Measurements from ENCODE around the gene ZNF646.

ZNF646 gene, protein sequence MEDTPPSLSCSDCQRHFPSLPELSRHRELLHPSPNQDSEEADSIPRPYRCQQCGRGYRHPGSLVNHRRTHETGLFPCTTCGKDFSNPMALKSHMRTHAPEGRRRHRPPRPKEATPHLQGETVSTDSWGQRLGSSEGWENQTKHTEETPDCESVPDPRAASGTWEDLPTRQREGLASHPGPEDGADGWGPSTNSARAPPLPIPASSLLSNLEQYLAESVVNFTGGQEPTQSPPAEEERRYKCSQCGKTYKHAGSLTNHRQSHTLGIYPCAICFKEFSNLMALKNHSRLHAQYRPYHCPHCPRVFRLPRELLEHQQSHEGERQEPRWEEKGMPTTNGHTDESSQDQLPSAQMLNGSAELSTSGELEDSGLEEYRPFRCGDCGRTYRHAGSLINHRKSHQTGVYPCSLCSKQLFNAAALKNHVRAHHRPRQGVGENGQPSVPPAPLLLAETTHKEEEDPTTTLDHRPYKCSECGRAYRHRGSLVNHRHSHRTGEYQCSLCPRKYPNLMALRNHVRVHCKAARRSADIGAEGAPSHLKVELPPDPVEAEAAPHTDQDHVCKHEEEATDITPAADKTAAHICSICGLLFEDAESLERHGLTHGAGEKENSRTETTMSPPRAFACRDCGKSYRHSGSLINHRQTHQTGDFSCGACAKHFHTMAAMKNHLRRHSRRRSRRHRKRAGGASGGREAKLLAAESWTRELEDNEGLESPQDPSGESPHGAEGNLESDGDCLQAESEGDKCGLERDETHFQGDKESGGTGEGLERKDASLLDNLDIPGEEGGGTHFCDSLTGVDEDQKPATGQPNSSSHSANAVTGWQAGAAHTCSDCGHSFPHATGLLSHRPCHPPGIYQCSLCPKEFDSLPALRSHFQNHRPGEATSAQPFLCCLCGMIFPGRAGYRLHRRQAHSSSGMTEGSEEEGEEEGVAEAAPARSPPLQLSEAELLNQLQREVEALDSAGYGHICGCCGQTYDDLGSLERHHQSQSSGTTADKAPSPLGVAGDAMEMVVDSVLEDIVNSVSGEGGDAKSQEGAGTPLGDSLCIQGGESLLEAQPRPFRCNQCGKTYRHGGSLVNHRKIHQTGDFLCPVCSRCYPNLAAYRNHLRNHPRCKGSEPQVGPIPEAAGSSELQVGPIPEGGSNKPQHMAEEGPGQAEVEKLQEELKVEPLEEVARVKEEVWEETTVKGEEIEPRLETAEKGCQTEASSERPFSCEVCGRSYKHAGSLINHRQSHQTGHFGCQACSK (N-terminal part only)

DNA sequence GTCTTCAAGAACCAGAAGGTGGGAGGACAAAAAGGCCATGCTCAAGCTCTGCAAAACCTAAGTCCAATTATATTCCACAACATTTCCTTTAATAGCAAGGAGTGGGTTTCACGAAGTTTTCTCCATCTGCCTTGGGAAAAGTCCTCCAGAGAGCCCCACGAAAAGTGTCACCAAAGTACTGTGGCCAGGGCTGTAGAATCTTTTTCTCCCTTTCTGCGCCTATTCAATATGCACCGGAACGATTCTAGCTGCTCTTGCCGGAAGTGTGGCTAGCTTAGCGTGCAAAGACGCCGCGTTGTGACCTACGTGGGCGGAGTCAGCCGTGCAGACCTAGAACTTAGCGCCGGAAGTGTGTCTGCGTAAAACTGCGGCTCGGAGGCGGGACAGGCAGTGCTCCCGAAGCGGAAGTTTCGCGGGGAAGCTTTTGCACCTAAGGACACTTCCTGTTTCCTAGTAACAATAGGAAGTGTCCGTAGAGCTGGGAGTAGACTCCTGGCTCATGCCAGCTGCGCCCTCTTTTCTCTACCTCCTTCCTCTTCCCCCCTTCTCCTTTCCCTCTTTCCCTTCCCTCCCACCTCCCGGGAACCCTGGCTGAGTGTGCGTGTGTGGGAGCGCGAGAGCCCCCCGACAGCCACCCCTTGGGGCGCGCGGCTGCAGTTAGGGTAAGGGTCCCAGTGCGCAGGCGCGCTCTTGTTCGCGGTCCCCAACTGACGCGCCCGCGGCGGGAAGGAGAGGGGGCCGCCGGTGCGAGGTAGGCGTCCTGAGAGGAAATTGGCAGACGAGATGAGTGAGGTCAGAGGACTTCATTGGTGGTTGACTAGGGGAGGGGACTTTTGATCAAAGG is at the start of gene ZNF646, which contains the start of gene ZNF668:
Gene ZNF646, plus strand, starts transcription at position 453 of the 844 bp plus-strand sequence. CDS start 1,903 bp downstream, outside the sequence.
Gene ZNF668, minus strand, starts transcription at position 271 of the 844 bp plus-strand sequence. CDS start 9,781 bp downstream, outside the sequence.
- DNase-seq = peak; percentile 71 to 100 (median 97)

GRCh38 chr16:31025339-31025738 is 48.9 kb upstream of the ZNF646 start:
- DNase-seq = no peak

DNA sequence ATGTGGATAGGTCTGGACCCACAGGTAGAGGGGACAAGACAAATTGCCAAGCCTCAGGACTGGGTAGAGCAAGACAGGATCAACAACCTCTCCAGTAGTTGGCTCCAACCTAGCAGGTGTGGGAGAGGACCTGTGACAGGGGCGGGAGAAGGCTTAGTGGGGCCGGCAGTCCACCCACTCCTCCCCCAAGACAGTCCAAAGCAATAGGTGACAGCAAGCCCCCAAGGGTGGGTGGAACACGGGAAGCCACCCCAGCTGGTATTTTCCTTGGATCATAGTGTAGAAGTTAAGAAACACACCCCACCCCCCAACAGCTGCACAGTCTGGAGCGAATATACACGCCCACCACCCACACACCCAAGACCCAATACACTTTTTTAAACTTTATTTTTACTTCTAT is 45.0 kb upstream of the ZNF646 start:
- DNase-seq = no peak

DNA sequence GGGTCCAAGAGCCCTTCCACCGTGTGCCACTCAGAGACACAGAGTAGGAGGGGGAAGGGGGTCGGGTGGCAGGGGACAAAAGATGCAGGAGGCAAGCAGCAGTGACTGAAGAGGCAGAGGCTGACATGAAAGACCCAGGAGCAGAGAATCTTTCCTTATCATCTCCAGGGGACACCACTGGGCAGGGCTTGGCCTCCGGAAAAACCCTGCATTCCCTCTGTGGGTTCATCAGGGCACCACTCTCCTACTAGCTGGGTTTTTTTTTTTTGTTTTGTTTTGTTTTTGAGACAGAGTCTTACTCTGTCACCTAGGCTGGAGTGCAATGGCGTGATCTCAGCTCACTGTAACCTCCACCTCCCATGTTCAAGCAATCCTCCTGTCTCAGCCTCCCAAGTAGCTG is 42.9 kb upstream of the ZNF646 start:
- no peak for DNase-seq

GRCh38 chr16:31032736-31033708 is 41.2 kb upstream of the ZNF646 start, which contains the start of gene STX4:
Gene STX4, plus strand, starts transcription at chr16:31033558. Its CDS starts 248 bp downstream, at chr16:31033806.
- DNase-seq = peak; percentile 89 to 100 (median 96)

GRCh38 chr16:31033709-31034492 is 40.3 kb upstream of the ZNF646 start:
- peak; percentile 9 to 91 (median 78) for DNase-seq

DNA sequence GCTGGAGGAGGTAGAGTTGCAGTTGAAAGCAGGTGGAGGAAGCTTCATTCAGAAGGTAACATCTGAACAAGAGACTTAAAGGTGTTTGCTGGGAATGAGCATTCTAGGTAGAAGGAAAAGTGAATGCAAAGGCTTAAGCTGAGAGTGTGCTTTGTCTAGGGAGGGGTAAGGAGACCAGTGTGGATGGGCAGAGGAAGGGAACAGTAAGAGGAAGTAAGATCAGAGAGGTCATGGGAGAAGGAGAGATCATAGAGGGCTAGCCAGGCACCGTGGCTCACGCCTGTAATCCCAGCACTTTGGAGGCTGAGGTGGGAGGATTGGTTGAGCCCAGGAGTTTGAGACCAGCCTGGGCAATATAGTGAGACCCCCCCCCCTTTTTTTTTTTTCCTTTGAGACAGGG is 37.5 kb upstream of the ZNF646 start:
- no peak for DNase-seq

DNA sequence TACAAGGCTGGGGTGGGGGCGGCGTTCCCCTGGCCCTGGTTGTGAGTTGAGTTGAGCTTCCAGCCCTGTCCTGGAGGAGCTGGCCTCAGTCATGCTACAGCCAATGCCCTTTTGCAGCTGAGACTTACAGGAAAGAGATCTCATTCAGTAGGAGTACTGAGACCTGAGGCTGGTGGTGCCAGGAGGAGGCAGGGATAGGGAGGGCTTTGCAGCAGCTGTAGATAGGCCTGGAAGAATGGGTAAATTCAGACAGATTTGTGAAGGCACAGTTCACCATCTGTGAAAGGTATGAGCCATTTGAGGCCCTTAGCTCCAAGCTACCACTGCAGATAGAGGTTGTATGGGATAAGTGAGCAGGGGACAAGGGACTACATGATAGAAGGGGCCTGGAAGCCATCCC is 35.2 kb upstream of the ZNF646 start:
- peak in 14 of 56 donors; percentile 2 to 57 (median 18) for DNase-seq

GRCh38 chr16:31042866-31043265 is 31.4 kb upstream of the ZNF646 start:
- no peak for DNase-seq

DNA sequence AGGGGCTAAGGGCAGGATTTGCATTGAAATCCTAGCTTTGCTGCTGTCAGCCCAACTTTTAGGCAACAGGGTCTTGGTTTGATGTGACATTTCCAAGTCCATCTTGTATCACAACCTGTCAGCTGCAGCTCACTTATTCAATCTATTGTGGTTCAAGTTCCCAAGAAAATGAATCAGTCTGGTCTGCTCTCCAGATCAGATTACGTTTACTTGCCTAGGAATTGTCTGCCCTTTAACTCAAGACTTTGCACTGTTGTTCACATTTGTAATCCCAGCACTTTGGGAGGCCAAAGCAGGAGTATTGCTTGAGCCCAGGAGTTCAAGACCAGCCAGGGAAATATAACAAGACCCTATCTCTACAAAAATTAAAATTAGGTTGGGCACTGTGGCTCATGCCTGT is 30.9 kb upstream of the ZNF646 start:
- DNase-seq = no peak

- DNase-seq = no peak
Observed at GRCh38 chr16:31043898-31044481, 30.2 kb upstream of the ZNF646 start.

DNA sequence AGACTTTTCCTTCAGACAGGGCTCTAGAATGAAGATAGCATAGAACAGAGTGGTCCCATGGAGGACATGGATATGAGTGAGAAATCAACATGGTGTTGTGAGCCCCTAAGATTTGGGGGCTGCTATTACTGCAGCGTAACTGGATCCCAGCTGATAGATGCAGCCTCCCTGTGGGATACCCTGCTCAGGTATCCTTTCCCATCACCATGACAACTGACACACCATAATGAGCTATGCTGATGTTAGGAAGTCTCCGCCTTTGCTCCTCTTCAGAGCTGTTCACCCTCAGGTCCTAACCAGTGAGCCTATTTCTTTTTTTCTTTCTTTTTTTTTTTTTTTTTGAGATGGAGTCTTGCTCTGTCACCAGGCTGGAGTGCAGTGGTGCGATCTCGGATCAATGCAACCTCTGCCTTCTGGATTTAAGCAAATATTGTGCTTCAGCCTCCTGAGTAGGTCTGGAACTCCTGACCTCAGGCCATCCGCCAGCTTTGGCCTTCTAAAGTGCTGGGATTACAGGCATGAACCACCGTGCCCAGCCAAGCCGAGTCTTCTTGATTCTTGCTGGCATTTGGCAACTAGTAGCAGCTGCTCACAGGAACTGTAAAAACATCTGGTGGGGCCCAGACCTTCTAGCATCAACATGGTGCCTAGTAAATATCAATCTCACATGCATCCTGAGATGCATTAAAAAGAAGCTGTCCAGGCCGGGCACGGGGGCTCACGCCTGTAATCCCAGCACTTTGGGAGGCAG is 23.8 kb upstream of the ZNF646 start:
- DNase-seq = no peak

- no peak for DNase-seq
Observed at GRCh38 chr16:31052114-31052513, 22.1 kb upstream of the ZNF646 start.

DNA sequence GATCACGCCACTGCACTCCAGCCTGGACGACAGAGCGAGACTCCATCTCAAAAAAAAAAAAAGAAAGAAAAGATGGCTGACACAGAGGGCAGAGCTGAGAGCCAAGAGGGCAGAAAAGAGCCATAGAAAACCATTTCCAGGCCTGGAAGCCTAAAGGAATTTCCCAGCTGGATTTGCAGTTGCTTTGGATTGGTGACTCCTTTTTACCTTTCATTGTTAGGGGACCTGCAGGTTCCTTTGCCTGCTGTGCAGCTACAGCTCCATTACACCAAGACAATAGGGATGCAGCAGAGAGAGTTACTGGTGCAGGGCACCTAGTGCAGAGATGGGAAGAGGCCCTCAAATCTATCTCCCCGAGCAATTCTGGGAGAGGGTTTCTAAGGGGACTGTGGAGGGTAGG is 18.6 kb upstream of the ZNF646 start:
- no peak for DNase-seq

DNA sequence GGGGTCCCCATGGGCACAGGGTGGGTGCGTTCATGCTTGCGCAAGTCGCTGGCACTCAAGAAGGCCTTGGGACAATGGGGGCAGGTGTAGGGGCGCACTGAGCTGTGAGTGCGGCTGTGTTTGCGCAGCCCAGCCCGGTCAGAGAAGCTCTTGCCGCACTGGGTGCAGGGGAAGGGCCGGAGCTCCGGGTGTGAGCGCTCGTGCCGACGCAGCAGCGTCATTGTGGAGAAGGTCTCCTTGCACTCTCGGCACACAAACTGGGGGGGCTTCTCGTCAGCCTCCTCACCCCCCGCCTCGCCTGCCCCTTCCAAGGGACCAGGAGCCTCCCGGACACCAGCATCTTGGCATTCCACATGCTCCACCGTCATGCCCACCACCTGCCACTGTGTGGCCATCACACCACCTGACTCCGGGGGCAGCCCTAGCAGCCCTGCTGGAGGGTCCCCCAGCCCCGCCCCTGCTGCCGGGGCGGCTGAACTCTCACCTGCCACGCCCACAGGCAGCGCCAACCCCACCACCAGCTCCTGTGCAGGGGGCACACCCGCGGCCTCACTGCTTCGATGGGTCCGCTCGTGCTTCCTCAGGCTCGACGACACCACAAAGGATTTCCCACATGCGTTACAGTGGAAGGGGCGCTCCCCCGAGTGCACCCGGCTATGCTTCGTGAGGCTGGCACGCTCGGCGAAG is 13.0 kb upstream of the ZNF646 start:
- DNase-seq = no peak

DNA sequence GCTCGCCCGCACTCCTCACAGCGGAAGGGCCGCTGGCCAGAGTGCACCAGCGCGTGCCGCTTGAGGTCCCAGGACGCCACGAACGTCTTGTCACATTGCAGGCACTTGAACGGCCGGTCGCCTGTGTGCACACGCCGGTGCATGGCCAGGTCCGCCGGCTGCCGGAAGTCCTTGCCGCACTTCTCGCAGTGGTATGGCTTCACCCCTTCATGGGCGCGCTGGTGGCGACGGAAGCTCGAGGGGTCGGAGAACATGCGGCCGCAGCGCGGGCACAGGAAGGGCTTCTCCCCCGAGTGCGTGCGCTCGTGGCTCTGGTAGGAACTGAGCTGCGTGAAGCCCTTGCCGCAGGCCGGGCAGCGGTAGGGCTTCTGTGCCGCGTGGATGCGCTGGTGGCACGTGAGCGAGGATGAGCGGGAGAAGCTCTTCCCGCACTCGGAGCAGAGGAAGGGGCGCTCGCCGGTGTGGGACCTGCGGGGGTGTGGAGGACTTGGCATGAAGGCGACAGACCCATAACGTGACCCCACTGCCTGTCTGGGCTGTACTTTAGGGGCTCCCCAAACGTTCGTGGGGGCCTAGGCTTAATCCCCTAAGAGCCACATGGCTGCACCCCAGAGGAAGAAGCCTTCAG is 12.3 kb upstream of the ZNF646 start:
- DNase-seq = no peak

All from amygdala (tissue), 56 donors.